ENCODE results near the gene SMURF1.

Gene SMURF1

DNA sequence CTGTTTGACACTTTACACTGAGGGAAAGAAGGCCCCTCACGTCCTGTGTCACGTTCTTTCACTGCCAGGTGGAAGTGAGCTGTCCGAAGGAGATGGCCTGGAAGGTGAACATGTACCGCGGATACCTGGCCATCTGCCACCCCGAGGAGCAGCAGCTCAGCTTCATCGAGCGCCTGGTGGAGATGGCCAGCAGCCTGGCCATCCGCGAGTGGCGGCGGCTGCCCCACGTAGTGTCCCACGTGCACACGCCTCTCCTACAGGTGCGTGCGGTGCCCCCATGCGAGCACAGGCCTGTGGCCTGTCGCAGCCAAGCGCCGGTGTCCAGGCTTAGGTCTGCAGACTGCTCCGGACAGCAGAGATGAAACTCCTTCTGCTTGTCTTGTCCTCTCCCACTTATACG lies 162.2 kb downstream of the SMURF1 start:
- DNase-seq: no peak

DNA sequence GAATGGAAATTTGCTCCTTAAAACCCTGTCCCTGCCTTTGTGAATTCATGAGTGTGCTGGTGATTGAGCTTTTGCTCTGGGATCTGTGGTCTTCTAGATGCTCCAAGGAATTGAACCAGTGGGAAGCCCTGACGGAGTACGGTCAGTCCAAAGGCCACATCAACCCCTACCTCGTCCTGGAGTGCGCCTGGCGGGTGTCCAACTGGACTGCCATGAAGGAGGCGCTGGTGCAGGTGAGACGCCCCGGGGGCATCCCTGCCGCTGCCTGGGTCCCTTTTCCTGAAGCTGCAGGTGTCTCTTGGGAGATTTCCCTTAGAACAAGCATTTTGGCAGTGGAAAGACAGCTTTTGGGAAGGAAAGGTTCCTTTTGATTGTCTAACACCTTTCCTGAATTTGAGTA lies 165.2 kb downstream of the SMURF1 start:
- DNase-seq: no peak
